ENCODE measurements around the gene LRIF1.

- TF ChIP-seq TARDBP (IDR thresholded peaks at IDR 0.05) (no peak), FOXM1 (IDR thresholded peaks at IDR 0.05; ENCODE audit: borderline replicate concordance) (no peak), L3MBTL2 (conservative IDR thresholded peaks at IDR 0.05) (no peak), SUZ12 (IDR thresholded peaks at IDR 0.05) (no peak), ZNF384 (IDR thresholded peaks at IDR 0.05) (no peak)
These were observed 64.8 kb downstream of the LRIF1 start for GRCh38 chr1:110898734-110899457.
